WTC11 (cell line): ENCODE data around the gene BTBD9. TPM values are rescaled to one million over a fixed set of nuclear protein-coding genes. Genes with fewer than 3 reads are reported as not detected.

Source experiments
- ATAC-seq: fragments of 200-7000 bp; cut with Tn5 transposase; 2 replicates; pipeline ENCODE4 v1.10.0; 2021; ENCODE audit warnings: mild to moderate bottlenecking, moderate library complexity
- CTCF ChIA-PET: fragments of 300-600 bp; sonication (Branson Sonifier 250); formaldehyde crosslinking; loops from one replicate; lab custom pipeline; 2021; ENCODE audit warnings: antibody characterized with exemption; lab: Charles Lee
- POLR2A ChIA-PET: fragments of 350-600 bp; sonication (Branson Sonifier 250); formaldehyde crosslinking; loops from one replicate; lab custom pipeline; 2021; ENCODE audit warnings: antibody characterized with exemption; lab: Charles Lee
- DNase-seq: peaks from one replicate; pipeline ENCODE4 v3.0.0; 2021; ENCODE audit warnings: low spot score
- H3K27ac Mint-ChIP-seq: 2 replicates; pipeline ENCODE4 v1.8.0; 2021; ENCODE audit warnings: mixed read lengths
- H3K27me3 Mint-ChIP-seq: 2 replicates; pipeline ENCODE4 v1.8.0; 2021; ENCODE audit warnings: low read depth, mild to moderate bottlenecking, moderate library complexity, mixed read lengths
- H3K36me3 Mint-ChIP-seq: 2 replicates; pipeline ENCODE4 v1.8.0; 2021; ENCODE audit warnings: mixed read lengths
- H3K4me1 Mint-ChIP-seq: 2 replicates; pipeline ENCODE4 v1.8.0; 2022; ENCODE audit warnings: mixed read lengths
- H3K4me3 Mint-ChIP-seq: 2 replicates; pipeline ENCODE4 v1.8.0; 2021; ENCODE audit warnings: mild to moderate bottlenecking, moderate library complexity, mixed read lengths
- H3K9me3 Mint-ChIP-seq: 2 replicates; pipeline ENCODE4 v1.8.0; 2021; ENCODE audit warnings: mixed read lengths
- CBFB ChIP-seq: sonication (generic); formaldehyde crosslinking; IDR thresholded peaks from 2 replicates; pipeline ENCODE4 v1.8.1; 2022; ENCODE audit warnings: mild to moderate bottlenecking, low read depth, missing genetic modification reagents
- CREM ChIP-seq: sonication (generic); formaldehyde crosslinking; IDR thresholded peaks from 2 replicates; pipeline ENCODE4 v1.8.1; 2022; ENCODE audit warnings: mild to moderate bottlenecking, missing genetic modification reagents, moderate library complexity
- ESRRA ChIP-seq: sonication (generic); formaldehyde crosslinking; IDR thresholded peaks from 2 replicates; pipeline ENCODE4 v1.8.1; 2022; ENCODE audit warnings: mild to moderate bottlenecking, missing genetic modification reagents, borderline replicate concordance
- FOXJ3 ChIP-seq: sonication (generic); formaldehyde crosslinking; IDR thresholded peaks from 2 replicates; pipeline ENCODE4 v1.9.0; 2021; ENCODE audit warnings: missing genetic modification reagents, mild to moderate bottlenecking, borderline replicate concordance
- GTF2I ChIP-seq: fragments of 250-450 bp; sonication (Bioruptor Pico); conservative IDR thresholded peaks from 2 replicates; pipeline ENCODE4 v1.4.0; 2021; ENCODE audit warnings: mild to moderate bottlenecking
- IRF2 ChIP-seq: sonication (generic); formaldehyde crosslinking; IDR thresholded peaks from 2 replicates; pipeline ENCODE4 v1.8.0; 2022; ENCODE audit warnings: low read depth, missing genetic modification reagents, borderline replicate concordance
- JAZF1 ChIP-seq: fragments of 250-450 bp; sonication (Bioruptor Pico); IDR thresholded peaks from 2 replicates; pipeline ENCODE4 v1.9.0; 2021; ENCODE audit warnings: moderate library complexity, mild to moderate bottlenecking, inconsistent platforms
- JUN ChIP-seq: sonication (generic); formaldehyde crosslinking; IDR thresholded peaks from 2 replicates; pipeline ENCODE4 v1.8.0; 2023; ENCODE audit warnings: mild to moderate bottlenecking, missing genetic modification reagents
- MYBL2 ChIP-seq: sonication (generic); formaldehyde crosslinking; IDR thresholded peaks from 2 replicates; pipeline ENCODE4 v1.8.1; 2023; ENCODE audit warnings: mild to moderate bottlenecking, moderate library complexity, missing genetic modification reagents
- NFYB ChIP-seq: sonication (generic); formaldehyde crosslinking; conservative IDR thresholded peaks from 2 replicates; pipeline ENCODE4 v1.8.0; 2022; ENCODE audit warnings: low read depth, missing genetic modification reagents
- NR2C2 ChIP-seq: sonication (generic); formaldehyde crosslinking; IDR thresholded peaks from 2 replicates; pipeline ENCODE4 v1.8.0; 2022; ENCODE audit warnings: mild to moderate bottlenecking, missing genetic modification reagents
- NR3C1 ChIP-seq: sonication (generic); formaldehyde crosslinking; conservative IDR thresholded peaks from 2 replicates; pipeline ENCODE4 v1.8.1; 2023; ENCODE audit warnings: low read depth, mild to moderate bottlenecking, missing genetic modification reagents
- PRRX2 ChIP-seq: fragments of 250-450 bp; sonication (Bioruptor Pico); IDR thresholded peaks from 2 replicates; pipeline ENCODE4 v1.8.0; 2021; ENCODE audit warnings: mild to moderate bottlenecking
- TEAD4 ChIP-seq: sonication (generic); formaldehyde crosslinking; IDR thresholded peaks from 2 replicates; pipeline ENCODE4 v1.8.0; 2022; ENCODE audit warnings: mild to moderate bottlenecking, missing genetic modification reagents
- ZNF121 ChIP-seq: sonication (generic); formaldehyde crosslinking; IDR thresholded peaks from 2 replicates; pipeline ENCODE4 v1.8.0; 2023; ENCODE audit warnings: missing genetic modification reagents
- ZNF317 ChIP-seq: sonication (generic); formaldehyde crosslinking; IDR thresholded peaks from 2 replicates; pipeline ENCODE4 v1.8.1; 2023; ENCODE audit warnings: low read depth, mild to moderate bottlenecking, moderate library complexity, missing genetic modification reagents, borderline replicate concordance
- ZNF423 ChIP-seq: fragments of 250-450 bp; sonication (Bioruptor Pico); IDR thresholded peaks from 2 replicates; pipeline ENCODE4 v2.1.2; 2022; ENCODE audit warnings: mild to moderate bottlenecking, moderate library complexity
- ZNF671 ChIP-seq: fragments of 250-450 bp; sonication (Bioruptor Pico); IDR thresholded peaks from 2 replicates; pipeline ENCODE4 v1.8.0; 2021; ENCODE audit warnings: mild to moderate bottlenecking
- total RNA-seq: library from RNA; stranded (reverse); gene quantifications from 3 replicates; pipeline ENCODE4 v1.2.3, GENCODE V29; 2021
- TF ChIP-seq, protein P1 (sequence below): fragments of 250-450 bp; sonication (Bioruptor Pico); IDR thresholded peaks from 2 replicates; pipeline ENCODE4 v1.8.0; 2021; ENCODE audit warnings: mild to moderate bottlenecking
- TF ChIP-seq, protein P2 (sequence below): sonication (generic); formaldehyde crosslinking; IDR thresholded peaks from 2 replicates; pipeline ENCODE4 v1.8.0; 2022; ENCODE audit warnings: mild to moderate bottlenecking, missing genetic modification reagents
- TF ChIP-seq, protein P3 (sequence below): sonication (generic); formaldehyde crosslinking; IDR thresholded peaks from 2 replicates; pipeline ENCODE4 v1.8.1; 2022; ENCODE audit warnings: missing genetic modification reagents, borderline replicate concordance
- TF ChIP-seq, protein P4 (sequence below): fragments of 250-450 bp; sonication (Bioruptor Pico); IDR thresholded peaks from 2 replicates; pipeline ENCODE4 v1.9.0; 2021; ENCODE audit warnings: mild to moderate bottlenecking
- TF ChIP-seq, protein P5 (sequence below): sonication (generic); formaldehyde crosslinking; IDR thresholded peaks from 2 replicates; pipeline ENCODE4 v1.8.1; 2023; ENCODE audit warnings: mild to moderate bottlenecking, missing genetic modification reagents, moderate library complexity
- TF ChIP-seq, protein P6 (sequence below): sonication (generic); formaldehyde crosslinking; IDR thresholded peaks from 2 replicates; pipeline ENCODE4 v1.8.0; 2022; ENCODE audit warnings: mild to moderate bottlenecking, missing genetic modification reagents

BTBD9 gene
- total RNA-seq, 1 experiment from 2014 or later = 4.2 TPM

DNA sequence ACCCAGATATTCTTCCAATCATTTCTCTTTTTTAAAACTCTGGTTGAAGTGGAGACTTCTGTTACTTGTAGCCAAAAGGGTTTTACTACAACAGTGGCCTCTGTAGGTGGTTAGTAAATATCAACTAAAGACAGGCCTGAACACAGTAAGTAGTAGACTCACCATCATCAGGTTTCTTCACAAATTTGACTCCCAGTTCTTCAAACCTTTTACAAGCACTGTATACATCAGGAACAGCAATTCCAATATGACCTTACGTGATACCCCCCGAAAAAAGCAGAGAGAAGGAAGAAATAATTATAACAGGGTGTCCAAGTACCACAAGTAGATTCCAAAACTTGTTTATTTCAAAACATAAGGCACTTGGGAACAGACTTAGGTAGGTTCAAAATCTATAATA, 42.1 kb upstream of the BTBD9 start:
- Mint-ChIP-seq H3K27ac (no peak overlapping the region), H3K36me3 (peaks cover 46% of the 10 kb centered on the region), H3K27me3 (no peaks in the 10 kb centered on the region), H3K4me1 (no peaks in the 10 kb centered on the region), H3K4me3 (no peak overlapping the region), H3K9me3 (no peaks in the 10 kb centered on the region)
- POLR2A ChIA-PET = no interaction called here
- no peak for TF ChIP-seq FOXJ3 (CRISPR knock-in tag)
- no peak for TF ChIP-seq MYBL2 (CRISPR knock-in tag)
- no peak for TF ChIP-seq NFYB (CRISPR knock-in tag)
- TF ChIP-seq TEAD4 (CRISPR knock-in tag) = no peak
- ATAC-seq (no peak), DNase-seq (no peak)
- CTCF ChIA-PET = no interaction called here

DNA sequence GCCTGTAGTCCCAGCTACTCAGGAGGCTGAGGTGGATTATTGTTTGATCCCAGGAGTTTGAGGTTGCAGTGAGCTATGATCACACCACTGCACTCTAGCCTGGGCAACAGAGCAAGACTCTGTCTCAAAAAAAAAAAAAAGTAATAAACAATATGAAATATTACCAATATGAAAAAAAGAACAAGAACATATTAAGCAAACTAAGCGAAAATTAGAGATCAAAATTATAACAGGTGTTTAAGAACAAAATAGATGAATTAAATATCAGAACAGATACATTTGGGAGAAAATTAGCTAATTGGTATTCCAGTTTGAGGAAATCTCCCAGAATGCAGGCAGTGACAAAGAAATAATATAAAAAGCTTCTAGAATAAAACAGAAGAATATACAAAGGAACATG, 39.9 kb upstream of the BTBD9 start:
- Mint-ChIP-seq H3K4me3 (no peak overlapping the region), H3K9me3 (no peaks in the 10 kb centered on the region), H3K4me1 (no peaks in the 10 kb centered on the region), H3K27ac (no peak overlapping the region), H3K36me3 (peaks cover 63% of the 10 kb centered on the region), H3K27me3 (no peaks in the 10 kb centered on the region)
- ChIA-PET POLR2A (interaction anchor here (0.7 kb wide), 1 partner anchor 171 kb away, joined by 4 read pairs; no protein-coding TSS in a partner anchor), CTCF (no interaction called here)
- no peak for ATAC-seq
- TF ChIP-seq ZNF121 (CRISPR knock-in tag) = no peak
- TF ChIP-seq, protein P1, sequence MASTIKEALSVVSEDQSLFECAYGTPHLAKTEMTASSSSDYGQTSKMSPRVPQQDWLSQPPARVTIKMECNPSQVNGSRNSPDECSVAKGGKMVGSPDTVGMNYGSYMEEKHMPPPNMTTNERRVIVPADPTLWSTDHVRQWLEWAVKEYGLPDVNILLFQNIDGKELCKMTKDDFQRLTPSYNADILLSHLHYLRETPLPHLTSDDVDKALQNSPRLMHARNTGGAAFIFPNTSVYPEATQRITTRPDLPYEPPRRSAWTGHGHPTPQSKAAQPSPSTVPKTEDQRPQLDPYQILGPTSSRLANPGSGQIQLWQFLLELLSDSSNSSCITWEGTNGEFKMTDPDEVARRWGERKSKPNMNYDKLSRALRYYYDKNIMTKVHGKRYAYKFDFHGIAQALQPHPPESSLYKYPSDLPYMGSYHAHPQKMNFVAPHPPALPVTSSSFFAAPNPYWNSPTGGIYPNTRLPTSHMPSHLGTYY = no peak
- TF ChIP-seq, protein P2, sequence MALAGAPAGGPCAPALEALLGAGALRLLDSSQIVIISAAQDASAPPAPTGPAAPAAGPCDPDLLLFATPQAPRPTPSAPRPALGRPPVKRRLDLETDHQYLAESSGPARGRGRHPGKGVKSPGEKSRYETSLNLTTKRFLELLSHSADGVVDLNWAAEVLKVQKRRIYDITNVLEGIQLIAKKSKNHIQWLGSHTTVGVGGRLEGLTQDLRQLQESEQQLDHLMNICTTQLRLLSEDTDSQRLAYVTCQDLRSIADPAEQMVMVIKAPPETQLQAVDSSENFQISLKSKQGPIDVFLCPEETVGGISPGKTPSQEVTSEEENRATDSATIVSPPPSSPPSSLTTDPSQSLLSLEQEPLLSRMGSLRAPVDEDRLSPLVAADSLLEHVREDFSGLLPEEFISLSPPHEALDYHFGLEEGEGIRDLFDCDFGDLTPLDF (CRISPR knock-in tag) = no peak
- TF ChIP-seq PRRX2 (CRISPR knock-in tag) = no peak
- TF ChIP-seq JAZF1 = no peak
- no peak for TF ChIP-seq GTF2I
- TF ChIP-seq ZNF671 (CRISPR knock-in tag) = no peak
- no peak for TF ChIP-seq JUN (CRISPR knock-in tag)
- TF ChIP-seq ESRRA (CRISPR knock-in tag) = no peak
- no peak for TF ChIP-seq NR2C2 (CRISPR knock-in tag)
- no peak for DNase-seq

DNA sequence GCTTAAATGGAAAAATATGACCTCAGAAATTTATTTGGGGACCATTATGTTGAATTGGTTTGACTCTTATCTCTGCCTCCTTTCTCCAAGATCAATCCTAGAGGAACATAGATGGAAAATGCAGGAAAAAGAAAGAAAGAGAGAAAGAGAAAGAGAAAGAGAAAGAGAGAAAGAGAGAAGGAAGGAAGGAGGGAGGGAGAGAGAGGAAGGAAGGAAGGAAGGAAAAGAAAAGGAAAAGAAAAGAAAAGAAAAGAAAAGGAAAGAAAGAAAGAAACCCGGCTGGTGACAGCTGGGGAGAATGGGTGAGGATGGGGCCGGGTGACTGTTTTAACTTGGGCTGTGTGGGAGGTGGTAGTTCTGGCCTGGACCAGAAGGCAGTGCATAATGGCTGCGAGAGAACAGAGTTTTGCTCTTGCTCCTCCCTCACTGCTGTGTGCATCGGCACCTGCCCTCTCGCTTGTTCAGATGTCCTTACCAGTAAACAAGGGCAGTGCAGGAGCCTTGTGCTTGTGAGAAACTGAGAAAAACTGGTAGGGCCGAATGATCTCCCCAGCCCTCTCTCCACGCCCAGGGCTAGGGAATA, 38.5 kb upstream of the BTBD9 start:
- Mint-ChIP-seq H3K9me3 (no peaks in the 10 kb centered on the region), H3K36me3 (peaks cover 56% of the 10 kb centered on the region), H3K27me3 (no peaks in the 10 kb centered on the region), H3K4me3 (no peak overlapping the region), H3K27ac (peak overlapping the region; percentile 5; the same call in 1 of the 2 replicates), H3K4me1 (no peaks in the 10 kb centered on the region)
- DNase-seq (no peak), ATAC-seq (no peak)
- ChIA-PET CTCF (no interaction called here), POLR2A (no interaction called here)
- TF ChIP-seq, protein P3, sequence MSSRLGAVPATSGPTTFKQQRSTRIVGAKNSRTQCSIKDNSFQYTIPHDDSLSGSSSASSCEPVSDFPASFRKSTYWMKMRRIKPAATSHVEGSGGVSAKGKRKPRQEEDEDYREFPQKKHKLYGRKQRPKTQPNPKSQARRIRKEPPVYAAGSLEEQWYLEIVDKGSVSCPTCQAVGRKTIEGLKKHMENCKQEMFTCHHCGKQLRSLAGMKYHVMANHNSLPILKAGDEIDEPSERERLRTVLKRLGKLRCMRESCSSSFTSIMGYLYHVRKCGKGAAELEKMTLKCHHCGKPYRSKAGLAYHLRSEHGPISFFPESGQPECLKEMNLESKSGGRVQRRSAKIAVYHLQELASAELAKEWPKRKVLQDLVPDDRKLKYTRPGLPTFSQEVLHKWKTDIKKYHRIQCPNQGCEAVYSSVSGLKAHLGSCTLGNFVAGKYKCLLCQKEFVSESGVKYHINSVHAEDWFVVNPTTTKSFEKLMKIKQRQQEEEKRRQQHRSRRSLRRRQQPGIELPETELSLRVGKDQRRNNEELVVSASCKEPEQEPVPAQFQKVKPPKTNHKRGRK (CRISPR knock-in tag) = no peak
- TF ChIP-seq, protein P4, sequence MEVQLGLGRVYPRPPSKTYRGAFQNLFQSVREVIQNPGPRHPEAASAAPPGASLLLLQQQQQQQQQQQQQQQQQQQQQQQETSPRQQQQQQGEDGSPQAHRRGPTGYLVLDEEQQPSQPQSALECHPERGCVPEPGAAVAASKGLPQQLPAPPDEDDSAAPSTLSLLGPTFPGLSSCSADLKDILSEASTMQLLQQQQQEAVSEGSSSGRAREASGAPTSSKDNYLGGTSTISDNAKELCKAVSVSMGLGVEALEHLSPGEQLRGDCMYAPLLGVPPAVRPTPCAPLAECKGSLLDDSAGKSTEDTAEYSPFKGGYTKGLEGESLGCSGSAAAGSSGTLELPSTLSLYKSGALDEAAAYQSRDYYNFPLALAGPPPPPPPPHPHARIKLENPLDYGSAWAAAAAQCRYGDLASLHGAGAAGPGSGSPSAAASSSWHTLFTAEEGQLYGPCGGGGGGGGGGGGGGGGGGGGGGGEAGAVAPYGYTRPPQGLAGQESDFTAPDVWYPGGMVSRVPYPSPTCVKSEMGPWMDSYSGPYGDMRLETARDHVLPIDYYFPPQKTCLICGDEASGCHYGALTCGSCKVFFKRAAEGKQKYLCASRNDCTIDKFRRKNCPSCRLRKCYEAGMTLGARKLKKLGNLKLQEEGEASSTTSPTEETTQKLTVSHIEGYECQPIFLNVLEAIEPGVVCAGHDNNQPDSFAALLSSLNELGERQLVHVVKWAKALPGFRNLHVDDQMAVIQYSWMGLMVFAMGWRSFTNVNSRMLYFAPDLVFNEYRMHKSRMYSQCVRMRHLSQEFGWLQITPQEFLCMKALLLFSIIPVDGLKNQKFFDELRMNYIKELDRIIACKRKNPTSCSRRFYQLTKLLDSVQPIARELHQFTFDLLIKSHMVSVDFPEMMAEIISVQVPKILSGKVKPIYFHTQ (CRISPR knock-in tag) = no peak
- TF ChIP-seq CREM (no peak), NR3C1 (CRISPR knock-in tag) (no peak), ZNF317 (no peak), CBFB (CRISPR knock-in tag) (no peak), IRF2 (no peak), ZNF423 (no peak), MYBL2 (CRISPR knock-in tag) (no peak), GTF2I (no peak)
- TF ChIP-seq, protein P5, sequence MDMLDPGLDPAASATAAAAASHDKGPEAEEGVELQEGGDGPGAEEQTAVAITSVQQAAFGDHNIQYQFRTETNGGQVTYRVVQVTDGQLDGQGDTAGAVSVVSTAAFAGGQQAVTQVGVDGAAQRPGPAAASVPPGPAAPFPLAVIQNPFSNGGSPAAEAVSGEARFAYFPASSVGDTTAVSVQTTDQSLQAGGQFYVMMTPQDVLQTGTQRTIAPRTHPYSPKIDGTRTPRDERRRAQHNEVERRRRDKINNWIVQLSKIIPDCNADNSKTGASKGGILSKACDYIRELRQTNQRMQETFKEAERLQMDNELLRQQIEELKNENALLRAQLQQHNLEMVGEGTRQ (CRISPR knock-in tag) = no peak
- TF ChIP-seq, protein P6, sequence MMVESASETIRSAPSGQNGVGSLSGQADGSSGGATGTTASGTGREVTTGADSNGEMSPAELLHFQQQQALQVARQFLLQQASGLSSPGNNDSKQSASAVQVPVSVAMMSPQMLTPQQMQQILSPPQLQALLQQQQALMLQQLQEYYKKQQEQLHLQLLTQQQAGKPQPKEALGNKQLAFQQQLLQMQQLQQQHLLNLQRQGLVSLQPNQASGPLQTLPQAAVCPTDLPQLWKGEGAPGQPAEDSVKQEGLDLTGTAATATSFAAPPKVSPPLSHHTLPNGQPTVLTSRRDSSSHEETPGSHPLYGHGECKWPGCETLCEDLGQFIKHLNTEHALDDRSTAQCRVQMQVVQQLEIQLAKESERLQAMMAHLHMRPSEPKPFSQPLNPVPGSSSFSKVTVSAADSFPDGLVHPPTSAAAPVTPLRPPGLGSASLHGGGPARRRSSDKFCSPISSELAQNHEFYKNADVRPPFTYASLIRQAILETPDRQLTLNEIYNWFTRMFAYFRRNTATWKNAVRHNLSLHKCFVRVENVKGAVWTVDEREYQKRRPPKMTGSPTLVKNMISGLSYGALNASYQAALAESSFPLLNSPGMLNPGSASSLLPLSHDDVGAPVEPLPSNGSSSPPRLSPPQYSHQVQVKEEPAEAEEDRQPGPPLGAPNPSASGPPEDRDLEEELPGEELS (CRISPR knock-in tag) = no peak
